Measurements from ENCODE around the gene SARNP.

SARNP gene

DNA sequence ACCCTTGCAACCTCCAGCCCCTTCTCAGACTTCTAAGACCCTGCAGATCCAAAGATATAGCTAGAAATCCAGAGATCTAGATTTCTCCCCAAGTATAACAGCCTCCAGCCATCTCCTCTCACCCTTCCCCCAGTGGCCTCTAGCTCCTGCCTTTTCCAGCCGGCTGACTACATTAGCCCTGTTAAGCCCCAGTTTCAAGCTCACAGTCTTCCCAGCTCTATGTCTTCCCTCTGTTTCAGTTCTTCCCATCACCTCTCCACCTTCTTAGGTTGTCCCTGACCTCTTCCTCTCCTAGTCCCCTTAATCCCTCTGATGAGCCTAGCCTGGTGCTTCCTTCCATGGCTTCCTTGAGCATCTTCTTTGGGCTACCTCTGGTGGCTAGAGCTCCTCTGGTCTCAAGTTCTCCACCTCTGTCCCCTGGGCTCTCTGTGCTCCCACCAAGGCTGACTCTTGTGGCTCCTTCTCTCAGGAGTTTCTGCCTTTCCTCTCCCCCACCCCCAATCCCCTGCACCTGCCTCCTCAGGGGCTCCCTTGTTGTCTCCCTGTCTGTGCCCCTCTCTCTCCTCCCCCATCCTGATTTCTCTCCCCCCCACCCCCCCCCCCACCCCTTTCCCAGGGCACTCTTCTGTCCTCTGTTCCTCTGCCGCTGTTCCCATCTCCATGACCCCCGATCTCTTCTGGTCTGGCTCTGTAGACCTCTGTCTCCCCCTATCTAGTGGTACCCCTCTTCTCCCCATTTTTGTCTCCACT, 75.4 kb downstream of the SARNP start:
- peaks cover 1% of the 10 kb centered on the region for H3K36me3 Mint-ChIP-seq (ENCODE audit: low read depth)

DNA sequence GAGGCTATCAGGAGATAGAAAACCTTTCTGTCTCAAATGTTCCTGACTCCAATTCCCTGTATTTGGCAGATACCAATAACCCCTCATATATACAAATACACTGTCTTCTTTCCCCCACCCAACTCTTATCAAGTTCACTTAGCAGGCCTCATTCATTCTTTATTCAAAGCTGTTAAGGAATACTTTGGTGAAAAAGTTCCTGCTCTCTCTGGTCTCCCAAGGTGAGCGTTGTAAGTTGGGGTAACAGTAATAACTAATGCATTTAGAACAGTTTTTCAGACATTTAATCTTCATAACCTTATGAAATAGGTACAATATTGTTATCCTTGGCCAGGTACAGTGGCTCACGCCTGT, 78.5 kb downstream of the SARNP start:
- Mint-ChIP-seq H3K27ac (no peak overlapping the region), H3K9me3 (no peaks in the 10 kb centered on the region), H3K4me1 (peaks cover 61% of the 10 kb centered on the region), H3K36me3 (ENCODE audit: low read depth) (no peaks in the 10 kb centered on the region), H3K27me3 (ENCODE audit: low read depth, poor library complexity) (peaks cover under 1% of the 10 kb centered on the region), H3K4me3 (peak overlapping the region; percentile 82)
- no peak for DNase-seq
- TF ChIP-seq, protein P1, sequence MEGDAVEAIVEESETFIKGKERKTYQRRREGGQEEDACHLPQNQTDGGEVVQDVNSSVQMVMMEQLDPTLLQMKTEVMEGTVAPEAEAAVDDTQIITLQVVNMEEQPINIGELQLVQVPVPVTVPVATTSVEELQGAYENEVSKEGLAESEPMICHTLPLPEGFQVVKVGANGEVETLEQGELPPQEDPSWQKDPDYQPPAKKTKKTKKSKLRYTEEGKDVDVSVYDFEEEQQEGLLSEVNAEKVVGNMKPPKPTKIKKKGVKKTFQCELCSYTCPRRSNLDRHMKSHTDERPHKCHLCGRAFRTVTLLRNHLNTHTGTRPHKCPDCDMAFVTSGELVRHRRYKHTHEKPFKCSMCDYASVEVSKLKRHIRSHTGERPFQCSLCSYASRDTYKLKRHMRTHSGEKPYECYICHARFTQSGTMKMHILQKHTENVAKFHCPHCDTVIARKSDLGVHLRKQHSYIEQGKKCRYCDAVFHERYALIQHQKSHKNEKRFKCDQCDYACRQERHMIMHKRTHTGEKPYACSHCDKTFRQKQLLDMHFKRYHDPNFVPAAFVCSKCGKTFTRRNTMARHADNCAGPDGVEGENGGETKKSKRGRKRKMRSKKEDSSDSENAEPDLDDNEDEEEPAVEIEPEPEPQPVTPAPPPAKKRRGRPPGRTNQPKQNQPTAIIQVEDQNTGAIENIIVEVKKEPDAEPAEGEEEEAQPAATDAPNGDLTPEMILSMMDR (IDR thresholded peaks at IDR 0.05) = no peak

More for the DNA sequence above, 75.4 kb downstream of the SARNP start:
- Mint-ChIP-seq H3K9me3 (no peaks in the 10 kb centered on the region), H3K4me3 (peak overlapping the region; percentile 94), H3K27ac (peak overlapping the region; percentile 99), H3K27me3 (ENCODE audit: low read depth, poor library complexity) (peaks cover 3% of the 10 kb centered on the region), H3K4me1 (peaks cover 66% of the 10 kb centered on the region)
- TF ChIP-seq, protein P1 (IDR thresholded peaks at IDR 0.05) = no peak
- DNase-seq = no peak

DNA sequence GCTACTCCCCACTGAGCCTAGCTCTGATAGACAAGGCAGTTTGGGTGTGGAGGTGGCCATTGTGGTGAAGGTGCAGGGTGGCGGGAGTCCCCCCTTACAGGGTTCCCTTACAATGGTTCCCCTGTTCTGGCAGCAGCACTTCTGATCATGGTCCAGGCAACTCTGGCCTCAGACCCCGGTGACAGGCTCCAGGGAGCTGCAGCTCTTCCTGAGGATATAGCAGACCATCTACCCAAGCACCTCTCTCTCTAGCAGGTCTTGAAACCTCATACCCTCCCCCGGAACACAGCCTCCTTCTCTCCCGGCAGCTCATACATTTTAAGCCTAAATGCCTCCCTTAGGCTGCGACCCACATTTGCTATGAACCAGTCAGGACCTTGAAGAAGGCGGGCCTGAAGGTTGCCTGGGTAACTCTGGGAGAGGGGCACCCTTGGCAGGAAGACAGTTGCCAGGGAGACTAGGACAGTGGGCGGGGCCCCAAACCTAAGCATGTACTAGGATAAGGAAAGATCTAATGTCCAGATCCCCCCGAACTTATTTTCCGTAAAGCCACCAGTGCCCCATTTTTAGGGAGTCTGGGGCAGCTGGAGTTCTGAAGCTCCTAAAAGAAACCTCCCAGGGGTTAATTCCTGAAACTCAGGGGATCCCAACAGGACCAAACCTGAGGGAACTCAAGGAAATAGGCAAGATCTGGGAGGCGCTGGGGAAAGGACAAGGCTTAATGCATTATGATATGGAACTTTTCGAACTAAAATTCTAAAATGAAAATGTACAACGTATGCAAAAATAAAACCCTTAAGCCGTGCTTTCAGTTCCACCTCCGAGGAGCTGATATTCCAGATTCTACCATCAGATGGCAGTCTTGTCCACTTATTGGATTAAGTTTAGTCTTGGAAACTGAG, 79.2 kb downstream of the SARNP start:
- peaks cover 61% of the 10 kb centered on the region for H3K4me1 Mint-ChIP-seq
- DNase-seq = peak; percentile 83
- no peaks in the 10 kb centered on the region for H3K27me3 Mint-ChIP-seq (ENCODE audit: low read depth, poor library complexity)
- H3K9me3 Mint-ChIP-seq = no peaks in the 10 kb centered on the region
- TF ChIP-seq, protein P1 (IDR thresholded peaks at IDR 0.05) = peak; percentile 89
- peak overlapping the region; percentile 92 for H3K27ac Mint-ChIP-seq
- no peaks in the 10 kb centered on the region for H3K36me3 Mint-ChIP-seq (ENCODE audit: low read depth)
- peak overlapping the region; percentile 82 for H3K4me3 Mint-ChIP-seq

DNA sequence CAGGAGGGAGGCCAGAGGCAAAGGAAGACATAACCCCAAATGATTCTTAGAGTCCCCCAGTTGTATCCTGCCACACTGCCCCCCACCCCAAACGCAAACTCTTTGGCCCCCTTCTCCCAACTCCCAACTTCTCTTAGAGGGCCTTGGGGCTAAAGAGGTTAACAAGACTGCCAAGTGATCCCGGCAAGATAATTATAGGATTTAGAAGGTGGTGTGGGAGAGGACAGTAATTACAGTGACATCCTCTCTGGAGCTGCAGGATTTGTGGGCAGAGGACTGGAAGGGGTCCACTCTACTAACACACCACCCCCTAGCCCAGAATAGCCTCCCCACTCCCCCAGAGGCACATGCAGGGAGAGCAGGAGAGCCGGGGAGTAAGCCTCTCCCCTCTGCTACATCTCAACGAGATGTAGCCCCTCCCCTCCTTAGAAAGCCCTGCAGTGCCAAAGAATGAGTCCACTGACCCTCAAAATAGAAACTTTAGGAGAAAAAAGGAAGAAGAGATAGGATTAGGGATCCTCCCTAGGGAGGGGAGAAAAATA, 79.9 kb downstream of the SARNP start:
- no peak for DNase-seq
- H3K4me3 Mint-ChIP-seq = peak overlapping the region; percentile 82
- H3K4me1 Mint-ChIP-seq = peaks cover 58% of the 10 kb centered on the region
- TF ChIP-seq, protein P1 (IDR thresholded peaks at IDR 0.05) = no peak
- H3K9me3 Mint-ChIP-seq = no peaks in the 10 kb centered on the region
- H3K27me3 Mint-ChIP-seq (ENCODE audit: low read depth, poor library complexity) = peaks cover 3% of the 10 kb centered on the region
- no peaks in the 10 kb centered on the region for H3K36me3 Mint-ChIP-seq (ENCODE audit: low read depth)
- peak overlapping the region; percentile 92 for H3K27ac Mint-ChIP-seq

DNA sequence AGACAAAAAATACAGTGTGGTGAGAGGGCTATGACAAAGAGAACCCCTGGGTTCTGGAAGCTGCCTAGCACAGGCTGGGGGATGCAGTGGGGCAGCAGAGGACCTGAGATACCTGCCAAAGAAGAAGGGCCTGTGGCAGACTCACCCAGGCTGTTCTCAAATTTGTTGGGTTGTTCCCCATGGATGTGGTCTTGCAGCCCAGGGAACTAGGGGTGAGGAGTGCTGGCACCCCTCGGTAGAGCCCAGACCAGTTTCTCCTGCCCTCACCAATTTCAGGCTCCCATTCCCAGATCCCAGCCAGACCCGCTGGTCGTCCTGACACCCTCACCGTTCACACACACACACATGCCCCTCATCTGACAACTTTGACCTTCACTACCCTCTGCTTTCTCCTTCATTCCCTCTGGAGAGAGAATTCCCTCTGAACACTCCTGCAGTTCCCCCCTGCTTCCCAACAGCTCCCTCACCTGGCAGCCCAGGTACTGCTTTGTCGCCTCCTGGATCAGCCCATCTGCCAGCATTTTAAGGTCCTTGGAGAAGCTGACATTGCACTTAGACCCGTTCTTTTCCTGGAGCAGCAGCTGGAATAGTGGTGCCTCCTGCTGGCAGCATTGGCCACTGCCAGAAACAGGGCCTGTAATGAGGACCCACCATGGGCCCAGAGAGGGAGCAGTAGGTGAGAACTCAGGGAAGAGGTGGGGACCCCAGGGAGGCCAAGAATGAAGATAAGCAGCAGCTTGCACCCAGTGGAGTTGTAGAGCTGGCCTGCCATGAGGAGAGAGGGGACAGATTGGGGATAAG, 80.5 kb downstream of the SARNP start:
- peak; percentile 74 for DNase-seq
- Mint-ChIP-seq H3K4me1 (peaks cover 52% of the 10 kb centered on the region), H3K9me3 (no peaks in the 10 kb centered on the region), H3K36me3 (ENCODE audit: low read depth) (no peaks in the 10 kb centered on the region), H3K27me3 (ENCODE audit: low read depth, poor library complexity) (peaks cover 3% of the 10 kb centered on the region), H3K4me3 (peak overlapping the region; percentile 82), H3K27ac (peak overlapping the region; percentile 92)
- TF ChIP-seq, protein P1 (IDR thresholded peaks at IDR 0.05) = peak; percentile 63

Data from nephron progenitor cell (in vitro differentiated cells).